BJ (cell line): Measurements from ENCODE around the gene USPL1. TPM values are rescaled to one million over a fixed set of nuclear protein-coding genes. Genes with fewer than 3 reads are reported as not detected.

Source experiments
- CTCF ChIA-PET: fragments of 350-600 bp; formaldehyde crosslinking; extraction: SDS; loops from one replicate; lab custom pipeline; 2021; ENCODE audit warnings: antibody characterized with exemption, inconsistent platforms; lab: Yijun Ruan, JAX
- POLR2A ChIA-PET: fragments of 300-600 bp; sonication (Branson Sonifier 250); formaldehyde crosslinking; extraction: SDS; loops from one replicate; lab custom pipeline; 2021; ENCODE audit warnings: antibody characterized with exemption; lab: Charles Lee
- DNase-seq: peaks from one replicate; pipeline ENCODE4 v3.0.0-alpha.2; 2011; ENCODE audit warnings: low read depth
- H3K27me3 ChIP-seq: 2 replicates; pipeline ENCODE4 v1.6.0; 2011; ENCODE audit warnings: low read length; ENCODE audit not compliant: control insufficient read depth, insufficient read depth
- H3K36me3 ChIP-seq: 2 replicates; pipeline ENCODE4 v1.5.1; 2011; ENCODE audit warnings: low read length; ENCODE audit not compliant: control insufficient read depth, insufficient read depth
- H3K4me3 ChIP-seq: 2 replicates; pipeline ENCODE4 v1.5.1; 2011; ENCODE audit warnings: low read depth, mild to moderate bottlenecking, control low read depth, low read length
- polyA plus RNA-seq: library from polyadenylated mRNA; depleted of rRNA; stranded (reverse); fragments of >200 nt; gene quantifications from 2 replicates; pipeline ENCODE4 v1.2.3, GENCODE V29; 2011
- TF ChIP-seq, protein P1 (sequence below): IDR thresholded peaks from 2 replicates; pipeline ENCODE4 v1.5.1; 2011; ENCODE audit warnings: low read depth, mild to moderate bottlenecking, control low read depth, inconsistent platforms, low read length, moderate library complexity; ENCODE audit not compliant: insufficient read depth

The USPL1 gene
- polyA plus RNA-seq, 1 experiment = 7.5 TPM

DNA sequence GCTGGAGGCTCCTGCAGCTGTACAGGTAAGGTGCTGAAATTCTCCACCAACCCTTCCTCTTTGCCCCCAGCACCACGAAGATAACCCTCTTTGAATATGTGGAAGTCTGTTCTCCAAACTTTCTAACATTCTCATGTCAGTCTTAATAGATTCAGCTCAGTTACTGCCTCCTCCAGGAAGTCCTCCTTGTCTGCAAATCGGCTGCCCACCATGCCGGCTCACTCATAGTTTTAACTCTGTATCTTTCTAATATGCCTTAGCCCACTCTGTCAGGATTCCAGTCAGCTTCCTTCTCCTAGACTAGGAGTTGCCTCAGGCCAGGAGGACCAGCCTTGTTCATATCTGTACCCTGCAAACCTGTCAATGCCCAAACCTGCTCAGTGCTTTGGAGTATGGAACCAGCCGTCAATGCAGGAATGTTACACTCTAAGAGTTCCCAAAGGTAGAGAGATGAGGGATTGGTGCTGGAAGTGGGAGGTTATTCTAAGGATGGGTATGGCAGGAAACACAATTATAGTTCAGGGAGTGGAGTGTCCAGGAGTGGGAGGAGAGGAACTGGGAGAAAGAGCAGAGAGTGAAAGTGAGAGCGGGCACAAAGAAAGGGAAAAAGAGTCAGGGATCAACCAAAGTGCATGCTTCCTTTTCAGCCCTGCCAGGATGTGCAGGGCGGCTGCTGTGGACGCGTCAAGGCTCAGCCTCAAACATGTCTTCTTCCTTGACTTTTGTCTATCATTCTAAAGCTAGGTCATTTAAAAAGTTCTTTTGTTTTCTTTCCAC, 79.6 kb downstream of the USPL1 start:
- Histone ChIP-seq H3K27me3 (no peaks in the 10 kb centered on the region), H3K4me3 (no peak overlapping the region), H3K36me3 (no peaks in the 10 kb centered on the region)
- TF ChIP-seq, protein P1, sequence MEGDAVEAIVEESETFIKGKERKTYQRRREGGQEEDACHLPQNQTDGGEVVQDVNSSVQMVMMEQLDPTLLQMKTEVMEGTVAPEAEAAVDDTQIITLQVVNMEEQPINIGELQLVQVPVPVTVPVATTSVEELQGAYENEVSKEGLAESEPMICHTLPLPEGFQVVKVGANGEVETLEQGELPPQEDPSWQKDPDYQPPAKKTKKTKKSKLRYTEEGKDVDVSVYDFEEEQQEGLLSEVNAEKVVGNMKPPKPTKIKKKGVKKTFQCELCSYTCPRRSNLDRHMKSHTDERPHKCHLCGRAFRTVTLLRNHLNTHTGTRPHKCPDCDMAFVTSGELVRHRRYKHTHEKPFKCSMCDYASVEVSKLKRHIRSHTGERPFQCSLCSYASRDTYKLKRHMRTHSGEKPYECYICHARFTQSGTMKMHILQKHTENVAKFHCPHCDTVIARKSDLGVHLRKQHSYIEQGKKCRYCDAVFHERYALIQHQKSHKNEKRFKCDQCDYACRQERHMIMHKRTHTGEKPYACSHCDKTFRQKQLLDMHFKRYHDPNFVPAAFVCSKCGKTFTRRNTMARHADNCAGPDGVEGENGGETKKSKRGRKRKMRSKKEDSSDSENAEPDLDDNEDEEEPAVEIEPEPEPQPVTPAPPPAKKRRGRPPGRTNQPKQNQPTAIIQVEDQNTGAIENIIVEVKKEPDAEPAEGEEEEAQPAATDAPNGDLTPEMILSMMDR = no peak
- ChIA-PET CTCF (interaction anchor here (0.7 kb wide), 1 partner anchor 14 kb away, joined by 3 read pairs; no protein-coding TSS in a partner anchor), POLR2A (no interaction called here)
- no peak for DNase-seq

DNA sequence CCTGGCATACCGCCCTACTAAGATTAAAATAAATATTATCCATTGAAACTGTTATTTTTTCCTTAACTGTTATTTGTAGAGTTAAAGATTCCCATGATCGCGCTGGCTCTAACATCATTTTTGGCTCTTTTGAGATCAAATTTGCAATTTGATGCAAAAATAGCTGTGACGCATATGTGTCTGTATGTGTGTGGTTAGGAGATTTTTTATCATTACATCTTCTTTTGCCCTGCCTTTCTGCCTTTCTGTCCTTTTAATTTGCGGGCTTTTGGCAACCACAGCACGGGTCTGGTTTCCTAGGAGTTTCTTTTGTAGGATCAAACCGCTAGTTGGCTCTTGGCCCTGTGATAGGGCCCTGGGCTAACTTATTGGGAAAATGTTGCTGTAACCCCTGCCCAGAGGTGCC, 80.3 kb downstream of the USPL1 start:
- H3K36me3 ChIP-seq = no peaks in the 10 kb centered on the region
- DNase-seq = no peak
- POLR2A ChIA-PET = no interaction called here
- TF ChIP-seq, protein P1 = no peak
- CTCF ChIA-PET = no interaction called here
- no peak overlapping the region for H3K4me3 ChIP-seq
- no peaks in the 10 kb centered on the region for H3K27me3 ChIP-seq

DNA sequence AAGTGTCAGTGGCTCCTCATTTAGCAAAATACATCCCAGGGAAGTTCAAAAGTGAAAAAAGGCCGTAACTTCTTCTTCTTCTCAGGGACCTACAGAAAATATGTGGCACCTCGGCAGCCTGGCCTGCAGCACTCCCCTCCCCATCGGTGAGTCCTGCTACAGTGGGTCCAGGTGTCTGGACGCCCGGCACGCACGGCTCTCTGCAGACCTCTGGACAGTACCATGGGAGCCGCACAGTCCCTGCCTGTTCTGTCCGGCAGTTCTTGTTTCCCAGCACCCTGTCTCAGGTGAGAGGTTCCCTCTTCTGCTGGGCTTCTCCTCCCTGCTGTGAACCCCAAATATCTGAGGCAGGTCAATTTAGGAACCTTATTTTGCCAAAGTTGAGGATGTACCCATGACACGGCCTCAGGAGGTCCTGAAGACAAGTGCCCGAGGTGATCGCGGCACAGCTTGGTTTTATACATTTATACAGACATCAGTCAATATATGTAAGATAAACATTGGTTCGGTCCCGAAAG, 80.8 kb downstream of the USPL1 start:
- CTCF ChIA-PET = interaction anchor here (1.4 kb wide), 1 partner anchor 98 kb away, joined by 4 read pairs; no protein-coding TSS in a partner anchor
- H3K27me3 ChIP-seq = no peaks in the 10 kb centered on the region
- no peak for DNase-seq
- H3K36me3 ChIP-seq = no peaks in the 10 kb centered on the region
- TF ChIP-seq, protein P1 = no peak
- POLR2A ChIA-PET = no interaction called here
- no peak overlapping the region for H3K4me3 ChIP-seq

DNA sequence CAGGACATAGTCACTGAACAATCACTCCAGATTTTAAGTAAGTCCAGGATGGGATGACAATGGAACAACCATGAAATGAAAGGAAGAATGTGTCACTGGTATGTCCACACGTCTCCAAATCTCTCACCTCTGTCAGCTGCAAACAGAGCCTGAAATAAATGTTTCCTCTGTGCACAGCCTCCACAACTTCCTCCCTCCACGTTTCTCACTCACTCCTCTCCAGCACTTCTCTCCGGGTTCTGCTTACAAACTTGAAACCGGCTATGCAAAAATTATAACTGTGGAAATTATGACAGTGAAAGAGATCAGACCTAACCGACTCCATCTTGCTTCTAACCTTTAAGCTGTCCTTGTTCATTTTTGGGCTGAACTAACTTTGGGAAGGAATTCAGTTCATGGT, 82.6 kb downstream of the USPL1 start:
- TF ChIP-seq, protein P1 = no peak
- DNase-seq = no peak
- POLR2A ChIA-PET = no interaction called here
- no peaks in the 10 kb centered on the region for H3K36me3 ChIP-seq
- CTCF ChIA-PET = no interaction called here
- no peak overlapping the region for H3K4me3 ChIP-seq
- H3K27me3 ChIP-seq = no peaks in the 10 kb centered on the region

DNA sequence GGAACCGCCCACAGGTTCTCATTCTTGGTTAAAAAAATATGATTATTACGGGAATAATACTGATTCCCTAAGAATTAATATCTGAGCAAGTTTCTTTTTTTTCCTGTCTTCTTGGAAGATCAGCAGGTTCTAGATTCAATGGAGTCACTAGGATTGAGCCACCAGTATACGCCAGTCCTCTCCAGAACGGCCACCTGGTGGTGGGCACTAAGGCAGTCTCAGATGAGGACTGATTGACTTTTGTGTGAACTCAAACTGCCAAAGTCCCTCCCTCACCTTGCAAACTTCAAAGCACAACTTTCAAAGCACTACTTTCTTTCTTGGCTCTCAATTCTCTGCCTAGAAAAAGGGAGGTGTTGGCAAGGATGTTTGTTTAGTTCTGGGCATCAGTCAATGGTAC, 84.3 kb downstream of the USPL1 start:
- TF ChIP-seq, protein P1 = no peak
- Histone ChIP-seq H3K27me3 (no peaks in the 10 kb centered on the region), H3K4me3 (no peak overlapping the region), H3K36me3 (no peaks in the 10 kb centered on the region)
- ChIA-PET POLR2A (no interaction called here), CTCF (no interaction called here)
- no peak for DNase-seq
